Astrocyte (in vitro differentiated cells and primary cell): ENCODE results near the gene ANKRD39. TPM values are rescaled to one million over a fixed set of nuclear protein-coding genes. Genes with fewer than 3 reads are reported as not detected.
A peak's percentile ranks its signal among the peaks of the same experiment; 100 is the strongest.

Source experiments
- DNase-seq: peaks from one replicate; pipeline ENCODE4 v3.0.0-alpha.2; 2010; ENCODE audit warnings: low read depth
- FAIRE-seq: peaks from 2 replicates; lab custom pipeline; 2011; peaks lifted over from hg19 to GRCh38; lab: Jason Lieb, UNC
- H2AFZ ChIP-seq: 2 replicates; pipeline ENCODE4 v1.6.0; 2012; ENCODE audit warnings: low read depth, low read length, inconsistent platforms
- H3K27ac ChIP-seq: 2 replicates; pipeline ENCODE4 v1.5.1; 2011; ENCODE audit warnings: low read depth, low read length, inconsistent platforms
- H3K27me3 ChIP-seq: 2 replicates; pipeline ENCODE4 v1.6.0; 2011; ENCODE audit warnings: low read length, inconsistent platforms; ENCODE audit not compliant: insufficient read depth
- H3K36me3 ChIP-seq: 2 replicates; pipeline ENCODE4 v1.5.1; 2011; ENCODE audit warnings: low read length, inconsistent platforms; ENCODE audit not compliant: insufficient read depth
- H3K4me1 ChIP-seq: 2 replicates; pipeline ENCODE4 v1.5.1; 2011; ENCODE audit warnings: low read length, inconsistent platforms; ENCODE audit not compliant: insufficient read depth
- H3K4me2 ChIP-seq: 2 replicates; pipeline ENCODE4 v1.6.0; 2012; ENCODE audit warnings: low read length, inconsistent platforms
- H3K4me3 ChIP-seq: 2 replicates; pipeline ENCODE4 v1.5.1; 2011; ENCODE audit warnings: low read depth, mild to moderate bottlenecking, low read length, inconsistent platforms; ENCODE audit not compliant: insufficient read depth
- H3K79me2 ChIP-seq: 2 replicates; pipeline ENCODE4 v1.6.0; 2012; ENCODE audit warnings: mild to moderate bottlenecking, low read length, inconsistent platforms; ENCODE audit not compliant: insufficient read depth
- H3K9ac ChIP-seq: 2 replicates; pipeline ENCODE4 v1.6.0; 2012; ENCODE audit warnings: mild to moderate bottlenecking, low read length, inconsistent platforms
- H3K9me3 ChIP-seq: 2 replicates; pipeline ENCODE4 v1.5.1; 2012; ENCODE audit warnings: low read depth, mild to moderate bottlenecking, low read length, inconsistent platforms; ENCODE audit not compliant: insufficient read depth
- H4K20me1 ChIP-seq: 2 replicates; pipeline ENCODE4 v1.6.0; 2012; ENCODE audit warnings: low read length, inconsistent platforms; ENCODE audit not compliant: insufficient read depth
- H3K27ac Mint-ChIP-seq: one replicate; pipeline ENCODE4 v1.8.0; 2021; ENCODE audit warnings: mild to moderate bottlenecking, mixed read lengths; ENCODE audit not compliant: unreplicated experiment
- H3K27me3 Mint-ChIP-seq: one replicate; pipeline ENCODE4 v1.8.0; 2021; ENCODE audit warnings: low read depth, mixed read lengths; ENCODE audit not compliant: unreplicated experiment
- H3K36me3 Mint-ChIP-seq: one replicate; pipeline ENCODE4 v1.8.0; 2021; ENCODE audit warnings: low read depth, mixed read lengths; ENCODE audit not compliant: unreplicated experiment
- H3K4me1 Mint-ChIP-seq: one replicate; pipeline ENCODE4 v1.8.0; 2021; ENCODE audit warnings: low read depth, mixed read lengths; ENCODE audit not compliant: unreplicated experiment
- H3K4me3 Mint-ChIP-seq: one replicate; pipeline ENCODE4 v1.8.0; 2021; ENCODE audit warnings: mild to moderate bottlenecking, moderate library complexity, mixed read lengths; ENCODE audit not compliant: unreplicated experiment
- H3K9me3 Mint-ChIP-seq: one replicate; pipeline ENCODE4 v1.8.0; 2021; ENCODE audit warnings: mild to moderate bottlenecking, mixed read lengths; ENCODE audit not compliant: unreplicated experiment
- CTCF ChIP-seq: IDR thresholded peaks from 2 replicates; pipeline ENCODE4 v1.5.1; 2011; ENCODE audit warnings: low read depth, mild to moderate bottlenecking, inconsistent platforms, low read length, moderate library complexity; ENCODE audit not compliant: insufficient read depth
- EZH2 ChIP-seq: IDR thresholded peaks from 2 replicates; pipeline ENCODE4 v1.6.1; 2012; ENCODE audit warnings: mild to moderate bottlenecking, low read length, inconsistent platforms; ENCODE audit not compliant: insufficient read depth
- total RNA-seq: library from RNA; stranded (reverse); gene quantifications from 2 replicates; pipeline ENCODE4 v1.2.1, GENCODE V29; 2021

The ANKRD39 gene
- total RNA-seq, 1 donor from 2014 or later: 13.7 TPM

- no peak overlapping the region for H3K27ac ChIP-seq
- Mint-ChIP-seq H3K9me3 (no peaks in the 10 kb centered on the region), H3K27ac (no peak overlapping the region), H3K36me3 (peaks cover 8% of the 10 kb centered on the region), H3K27me3 (no peaks in the 10 kb centered on the region), H3K4me1 (peaks cover 8% of the 10 kb centered on the region), H3K4me3 (no peak overlapping the region)
- no peak for FAIRE-seq
- DNase-seq: no peak
- no peak overlapping the region for H2AFZ ChIP-seq
- H3K9ac ChIP-seq: no peak overlapping the region
- peaks cover 37% of the 10 kb centered on the region for H3K79me2 ChIP-seq
- H4K20me1 ChIP-seq: peaks cover 69% of the 10 kb centered on the region
- no peak overlapping the region for H3K4me3 ChIP-seq
- TF ChIP-seq EZH2: no peak
- H3K9me3 ChIP-seq: no peaks in the 10 kb centered on the region
- H3K36me3 ChIP-seq: peaks cover 30% of the 10 kb centered on the region
- peaks cover 19% of the 10 kb centered on the region for H3K4me1 ChIP-seq
- H3K27me3 ChIP-seq: no peaks in the 10 kb centered on the region
- no peak overlapping the region for H3K4me2 ChIP-seq
These were observed 3.3 kb upstream of the ANKRD39 start for GRCh38 chr2:96861074-96861473.

GRCh38 chr2:96860065-96861029, 2.5 kb upstream of the ANKRD39 start:
- peaks cover 8% of the 10 kb centered on the region for H3K36me3 Mint-ChIP-seq

GRCh38 chr2:96859681-96860064, 1.9 kb upstream of the ANKRD39 start:
- H3K4me1 Mint-ChIP-seq: peaks cover 8% of the 10 kb centered on the region
- peaks cover 19% of the 10 kb centered on the region for H3K36me3 ChIP-seq
- H3K27me3 ChIP-seq: no peaks in the 10 kb centered on the region
- H3K27me3 Mint-ChIP-seq: no peaks in the 10 kb centered on the region
- FAIRE-seq (no peak), DNase-seq (no peak)
- H3K4me3 ChIP-seq: no peak overlapping the region
- H3K27ac Mint-ChIP-seq: no peak overlapping the region
- H3K4me2 ChIP-seq: no peak overlapping the region
- H3K27ac ChIP-seq: no peak overlapping the region
- H3K4me3 Mint-ChIP-seq: peak overlapping the region; percentile 68
- H3K9ac ChIP-seq: no peak overlapping the region
- no peaks in the 10 kb centered on the region for H3K9me3 Mint-ChIP-seq
- no peaks in the 10 kb centered on the region for H3K9me3 ChIP-seq
- H3K79me2 ChIP-seq: peaks cover 30% of the 10 kb centered on the region
- H4K20me1 ChIP-seq: peaks cover 59% of the 10 kb centered on the region
- H3K4me1 ChIP-seq: peaks cover 19% of the 10 kb centered on the region
- peaks cover 8% of the 10 kb centered on the region for H3K36me3 Mint-ChIP-seq
- H2AFZ ChIP-seq: no peak overlapping the region
- TF ChIP-seq CTCF (no peak), EZH2 (no peak)

More at GRCh38 chr2:96860065-96861029, 2.5 kb upstream of the ANKRD39 start:
- DNase-seq (no peak), FAIRE-seq (no peak)
- H3K4me1 ChIP-seq: peaks cover 19% of the 10 kb centered on the region
- no peak overlapping the region for H3K9ac ChIP-seq
- TF ChIP-seq CTCF (no peak), EZH2 (no peak)
- H3K9me3 ChIP-seq: no peaks in the 10 kb centered on the region
- peaks cover 61% of the 10 kb centered on the region for H4K20me1 ChIP-seq
- H3K79me2 ChIP-seq: peaks cover 32% of the 10 kb centered on the region
- no peak overlapping the region for H3K4me2 ChIP-seq
- H3K36me3 ChIP-seq: peaks cover 24% of the 10 kb centered on the region
- Mint-ChIP-seq H3K4me1 (peaks cover 8% of the 10 kb centered on the region), H3K27me3 (no peaks in the 10 kb centered on the region), H3K4me3 (no peak overlapping the region), H3K27ac (no peak overlapping the region), H3K9me3 (no peaks in the 10 kb centered on the region)
- no peaks in the 10 kb centered on the region for H3K27me3 ChIP-seq
- H2AFZ ChIP-seq: no peak overlapping the region
- no peak overlapping the region for H3K4me3 ChIP-seq
- H3K27ac ChIP-seq: no peak overlapping the region
